ENCODE measurements around the gene RIC8B.

The RIC8B gene

DNA sequence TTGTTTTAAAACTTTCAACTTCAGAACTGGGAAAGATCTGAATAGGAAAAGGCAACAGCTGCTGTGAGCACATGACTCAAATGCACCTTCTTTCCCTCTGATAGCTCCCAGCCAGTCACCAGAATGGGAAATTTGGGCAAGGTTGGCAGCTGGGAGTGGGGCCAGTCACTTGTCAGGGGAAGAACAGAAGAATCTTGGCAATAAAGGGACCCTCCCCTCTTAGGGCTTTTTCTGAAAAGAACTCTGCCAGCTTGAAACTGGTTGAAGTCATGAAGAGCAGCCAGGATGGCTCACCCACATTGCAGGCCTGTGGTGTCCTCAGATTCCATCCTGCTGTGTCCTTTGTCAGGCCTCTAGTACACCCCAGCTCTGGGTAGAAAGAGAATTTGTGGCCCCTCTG lies 10.3 kb upstream of the RIC8B start:
- H3F3A ChIP-seq (ENCODE audit: control insufficient read depth, insufficient read depth), result peaks cover 5% of the 10 kb centered on the region
- H3K4me1 ChIP-seq (ENCODE audit: control insufficient read depth, low read length), result peaks cover 49% of the 10 kb centered on the region
- no peaks in the 10 kb centered on the region for H3K36me3 ChIP-seq (ENCODE audit: control insufficient read depth, low read length)

DNA sequence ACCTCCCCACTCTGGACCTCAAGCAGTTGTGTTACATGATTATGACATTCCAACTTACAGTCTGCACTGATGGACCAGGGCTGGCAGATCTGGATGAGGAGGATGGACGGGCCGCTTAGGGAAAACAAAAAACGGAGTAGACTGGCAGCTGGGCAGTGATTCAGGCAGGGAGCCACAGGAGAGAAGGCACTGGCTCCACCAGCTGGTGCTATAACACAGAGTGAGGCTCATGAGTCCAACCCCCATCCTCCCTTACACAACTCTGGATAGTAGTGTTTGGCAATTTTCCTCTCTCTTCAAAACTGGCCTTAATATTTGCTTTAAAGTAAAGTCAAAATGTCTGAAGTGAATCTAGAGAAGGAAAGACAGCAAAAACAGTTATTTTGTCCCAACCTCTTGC lies 9.7 kb upstream of the RIC8B start:
- TF ChIP-seq, protein P1, sequence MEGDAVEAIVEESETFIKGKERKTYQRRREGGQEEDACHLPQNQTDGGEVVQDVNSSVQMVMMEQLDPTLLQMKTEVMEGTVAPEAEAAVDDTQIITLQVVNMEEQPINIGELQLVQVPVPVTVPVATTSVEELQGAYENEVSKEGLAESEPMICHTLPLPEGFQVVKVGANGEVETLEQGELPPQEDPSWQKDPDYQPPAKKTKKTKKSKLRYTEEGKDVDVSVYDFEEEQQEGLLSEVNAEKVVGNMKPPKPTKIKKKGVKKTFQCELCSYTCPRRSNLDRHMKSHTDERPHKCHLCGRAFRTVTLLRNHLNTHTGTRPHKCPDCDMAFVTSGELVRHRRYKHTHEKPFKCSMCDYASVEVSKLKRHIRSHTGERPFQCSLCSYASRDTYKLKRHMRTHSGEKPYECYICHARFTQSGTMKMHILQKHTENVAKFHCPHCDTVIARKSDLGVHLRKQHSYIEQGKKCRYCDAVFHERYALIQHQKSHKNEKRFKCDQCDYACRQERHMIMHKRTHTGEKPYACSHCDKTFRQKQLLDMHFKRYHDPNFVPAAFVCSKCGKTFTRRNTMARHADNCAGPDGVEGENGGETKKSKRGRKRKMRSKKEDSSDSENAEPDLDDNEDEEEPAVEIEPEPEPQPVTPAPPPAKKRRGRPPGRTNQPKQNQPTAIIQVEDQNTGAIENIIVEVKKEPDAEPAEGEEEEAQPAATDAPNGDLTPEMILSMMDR (IDR thresholded peaks at IDR 0.05; ENCODE audit: low read depth, low read length, poor library complexity, severe bottlenecking), result no peak
- no peak for TF ChIP-seq EZH2phosphoT487 (IDR thresholded peaks at IDR 0.05; ENCODE audit: borderline replicate concordance, low read length)
- no peak overlapping the region for H3K4me2 ChIP-seq (ENCODE audit: low read length)
- peaks cover 15% of the 10 kb centered on the region; the same call in 1 of the 2 replicates for H3K27me3 ChIP-seq (ENCODE audit: control insufficient read depth, low read length)
- H4K20me1 ChIP-seq (ENCODE audit: control insufficient read depth, insufficient read depth, low read depth, low read length), result no peaks in the 10 kb centered on the region
- no peaks in the 10 kb centered on the region for H3K36me3 ChIP-seq (ENCODE audit: control insufficient read depth, low read length)
- H3K9me2 ChIP-seq (replicated peaks; ENCODE audit: control insufficient read depth, low read length), result no peaks in the 10 kb centered on the region
- peaks cover 5% of the 10 kb centered on the region for H3F3A ChIP-seq (ENCODE audit: control insufficient read depth, insufficient read depth)
- H3K4me3 ChIP-seq (ENCODE audit: low read length), result no peak overlapping the region
- H3K79me2 ChIP-seq (ENCODE audit: control insufficient read depth, low read length), result no peaks in the 10 kb centered on the region
- no peaks in the 10 kb centered on the region for H3K9me3 ChIP-seq (ENCODE audit: control insufficient read depth, insufficient read depth, low read length)
- H3K27ac ChIP-seq (ENCODE audit: low read depth, low read length), result no peak overlapping the region
- peaks cover 44% of the 10 kb centered on the region for H3K4me1 ChIP-seq (ENCODE audit: control insufficient read depth, low read length)

More for the DNA sequence above, 10.3 kb upstream of the RIC8B start:
- Histone ChIP-seq H3K27me3 (ENCODE audit: control insufficient read depth, low read length) (peaks cover 10% of the 10 kb centered on the region; the same call in 1 of the 2 replicates), H3K9me3 (ENCODE audit: control insufficient read depth, insufficient read depth, low read length) (no peaks in the 10 kb centered on the region), H3K9me2 (replicated peaks; ENCODE audit: control insufficient read depth, low read length) (no peaks in the 10 kb centered on the region), H4K20me1 (ENCODE audit: control insufficient read depth, insufficient read depth, low read depth, low read length) (no peaks in the 10 kb centered on the region), H3K27ac (ENCODE audit: low read depth, low read length) (no peak overlapping the region), H3K4me2 (ENCODE audit: low read length) (no peak overlapping the region), H3K4me3 (ENCODE audit: low read length) (no peak overlapping the region), H3K79me2 (ENCODE audit: control insufficient read depth, low read length) (peaks cover 4% of the 10 kb centered on the region)
- no peak for TF ChIP-seq EZH2phosphoT487 (IDR thresholded peaks at IDR 0.05; ENCODE audit: borderline replicate concordance, low read length)
- TF ChIP-seq, protein P1 (IDR thresholded peaks at IDR 0.05; ENCODE audit: low read depth, low read length, poor library complexity, severe bottlenecking), result no peak

DNA sequence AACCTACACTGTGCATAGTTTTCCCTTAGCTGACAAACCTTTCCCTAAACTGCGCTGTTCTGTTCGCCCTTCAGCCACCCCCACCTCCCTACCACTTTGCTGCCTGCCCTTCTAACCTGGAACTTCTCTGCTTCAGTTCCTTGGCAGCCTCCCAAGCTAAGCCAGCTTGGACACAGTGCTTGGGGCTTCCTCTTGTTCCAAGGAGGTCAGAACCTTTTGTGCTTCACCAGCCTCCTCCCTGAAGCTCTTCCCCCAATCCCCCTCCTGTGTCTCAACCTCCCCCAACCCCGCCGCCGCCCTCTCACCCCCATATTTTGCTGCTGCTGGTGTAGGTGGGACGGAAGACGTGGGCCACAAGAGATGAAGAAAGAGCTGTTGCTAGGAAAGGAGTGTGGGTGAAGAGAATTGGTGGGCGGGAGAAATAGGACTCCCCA lies 8.1 kb upstream of the RIC8B start:
- H3K27me3 ChIP-seq (ENCODE audit: control insufficient read depth, low read length), result peaks cover 15% of the 10 kb centered on the region; the same call in 1 of the 2 replicates
- no peaks in the 10 kb centered on the region for H3K79me2 ChIP-seq (ENCODE audit: control insufficient read depth, low read length)
- no peaks in the 10 kb centered on the region for H3F3A ChIP-seq (ENCODE audit: control insufficient read depth, insufficient read depth)
- H4K20me1 ChIP-seq (ENCODE audit: control insufficient read depth, insufficient read depth, low read depth, low read length), result no peaks in the 10 kb centered on the region
- no peaks in the 10 kb centered on the region for H3K9me3 ChIP-seq (ENCODE audit: control insufficient read depth, insufficient read depth, low read length)
- TF ChIP-seq, protein P1 (IDR thresholded peaks at IDR 0.05; ENCODE audit: low read depth, low read length, poor library complexity, severe bottlenecking), result no peak
- TF ChIP-seq EZH2phosphoT487 (IDR thresholded peaks at IDR 0.05; ENCODE audit: borderline replicate concordance, low read length), result no peak
- no peaks in the 10 kb centered on the region for H3K9me2 ChIP-seq (replicated peaks; ENCODE audit: control insufficient read depth, low read length)
- H3K4me2 ChIP-seq (ENCODE audit: low read length), result no peak overlapping the region
- H3K36me3 ChIP-seq (ENCODE audit: control insufficient read depth, low read length), result no peaks in the 10 kb centered on the region
- peaks cover 28% of the 10 kb centered on the region for H3K4me1 ChIP-seq (ENCODE audit: control insufficient read depth, low read length)
- no peak overlapping the region for H3K4me3 ChIP-seq (ENCODE audit: low read length)
- no peak overlapping the region for H3K27ac ChIP-seq (ENCODE audit: low read depth, low read length)
